Islet of Langerhans (tissue), 1 donor: ENCODE data around the gene KIFC1.

ENCODE experiments used
- FAIRE-seq: peaks from one replicate; lab custom pipeline; 2011; peaks lifted over from hg19 to GRCh38; lab: Jason Lieb, UNC

KIFC1 gene

DNA sequence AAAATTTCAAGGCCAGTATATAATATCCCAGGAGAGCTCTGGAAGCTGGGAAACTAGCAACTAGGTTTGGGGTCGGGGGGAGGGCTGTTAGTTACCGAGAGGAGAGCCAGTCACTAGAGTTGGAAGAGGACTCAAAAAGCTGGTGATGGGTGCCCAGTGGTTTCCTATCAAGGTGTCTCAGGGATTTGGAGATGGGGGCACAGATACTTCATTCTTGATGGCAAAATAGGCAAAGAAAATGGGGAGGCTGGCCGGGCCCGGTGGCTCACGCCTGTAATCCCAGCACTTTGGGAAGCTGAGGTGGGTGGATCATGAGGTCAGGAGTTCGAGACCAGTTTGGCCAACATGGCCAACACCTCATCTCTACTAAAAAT lies 20.0 kb downstream of the KIFC1 start:
- FAIRE-seq = no peak

DNA sequence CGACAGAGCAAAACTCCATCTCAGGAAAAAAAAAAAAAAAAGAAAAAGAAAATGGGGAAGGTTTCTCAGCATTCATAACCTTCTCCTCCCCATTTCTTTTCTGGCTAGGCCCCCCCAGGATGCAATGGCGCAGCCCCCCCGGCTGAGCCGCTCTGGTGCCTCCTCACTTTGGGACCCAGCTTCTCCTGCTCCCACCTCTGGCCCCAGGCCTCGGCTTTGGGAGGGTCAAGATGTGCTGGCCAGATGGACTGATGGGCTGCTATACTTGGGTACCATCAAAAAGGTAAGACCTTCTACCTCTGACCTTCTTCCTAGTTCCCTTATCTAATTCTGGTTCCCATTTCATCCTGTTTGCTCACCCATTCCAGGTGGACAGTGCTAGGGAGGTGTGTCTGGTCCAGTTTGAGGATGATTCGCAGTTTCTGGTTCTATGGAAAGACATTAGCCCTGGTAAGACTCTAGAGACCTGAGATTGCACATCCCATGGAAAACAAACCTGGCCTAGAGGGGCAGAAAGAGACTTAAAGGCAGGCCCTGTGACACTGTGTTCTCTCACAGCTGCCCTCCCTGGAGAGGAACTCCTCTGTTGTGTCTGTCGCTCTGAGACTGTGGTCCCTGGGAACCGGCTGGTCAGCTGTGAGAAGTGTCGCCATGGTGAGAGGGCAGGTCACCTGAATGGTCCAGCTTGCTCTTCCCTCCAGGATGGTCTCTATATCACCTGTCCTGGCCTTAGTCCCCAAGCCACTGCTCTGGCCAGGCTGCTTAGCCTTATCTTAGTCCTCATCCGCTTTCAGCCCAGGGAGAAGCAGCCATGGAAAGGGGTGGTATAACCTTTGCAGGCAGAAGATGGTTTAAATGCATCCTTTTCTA lies 20.8 kb downstream of the KIFC1 start:
- FAIRE-seq = no peak

DNA sequence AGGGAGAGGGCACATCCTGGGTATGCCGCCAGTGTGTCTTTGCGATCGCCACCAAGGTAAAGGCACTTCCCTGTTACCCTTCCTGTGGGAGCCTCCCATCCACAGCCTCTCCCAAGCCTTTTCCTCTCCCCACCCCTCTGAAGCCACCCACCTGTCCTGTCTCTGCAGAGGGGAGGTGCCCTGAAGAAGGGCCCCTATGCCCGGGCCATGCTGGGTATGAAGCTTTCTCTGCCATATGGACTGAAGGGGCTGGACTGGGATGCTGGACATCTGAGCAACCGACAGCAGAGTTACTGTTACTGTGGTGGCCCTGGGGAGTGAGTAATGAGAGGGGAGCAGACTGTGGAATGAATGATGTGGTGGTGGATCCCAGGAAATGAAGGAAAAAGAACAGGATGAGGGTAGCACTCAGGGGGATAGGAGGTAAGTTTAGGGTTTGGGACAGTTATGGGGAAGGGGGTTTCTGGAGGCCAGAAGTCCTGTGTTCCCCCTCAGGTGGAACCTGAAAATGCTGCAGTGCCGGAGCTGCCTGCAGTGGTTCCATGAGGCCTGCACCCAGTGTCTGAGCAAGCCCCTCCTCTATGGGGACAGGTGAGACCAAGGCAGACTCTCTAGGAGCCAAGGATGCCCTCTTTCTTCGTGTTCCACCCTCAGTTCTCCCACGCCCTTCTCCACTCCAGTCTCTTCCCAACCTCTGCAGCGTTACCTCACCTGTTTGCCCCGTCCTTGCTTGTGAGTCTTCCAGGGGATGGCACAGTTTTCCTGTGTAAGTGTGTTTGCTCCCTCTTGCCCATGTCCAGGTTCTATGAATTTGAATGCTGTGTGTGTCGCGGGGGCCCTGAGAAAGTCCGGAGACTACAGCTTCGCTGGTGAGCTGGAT lies 21.9 kb downstream of the KIFC1 start:
- no peak for FAIRE-seq

DNA sequence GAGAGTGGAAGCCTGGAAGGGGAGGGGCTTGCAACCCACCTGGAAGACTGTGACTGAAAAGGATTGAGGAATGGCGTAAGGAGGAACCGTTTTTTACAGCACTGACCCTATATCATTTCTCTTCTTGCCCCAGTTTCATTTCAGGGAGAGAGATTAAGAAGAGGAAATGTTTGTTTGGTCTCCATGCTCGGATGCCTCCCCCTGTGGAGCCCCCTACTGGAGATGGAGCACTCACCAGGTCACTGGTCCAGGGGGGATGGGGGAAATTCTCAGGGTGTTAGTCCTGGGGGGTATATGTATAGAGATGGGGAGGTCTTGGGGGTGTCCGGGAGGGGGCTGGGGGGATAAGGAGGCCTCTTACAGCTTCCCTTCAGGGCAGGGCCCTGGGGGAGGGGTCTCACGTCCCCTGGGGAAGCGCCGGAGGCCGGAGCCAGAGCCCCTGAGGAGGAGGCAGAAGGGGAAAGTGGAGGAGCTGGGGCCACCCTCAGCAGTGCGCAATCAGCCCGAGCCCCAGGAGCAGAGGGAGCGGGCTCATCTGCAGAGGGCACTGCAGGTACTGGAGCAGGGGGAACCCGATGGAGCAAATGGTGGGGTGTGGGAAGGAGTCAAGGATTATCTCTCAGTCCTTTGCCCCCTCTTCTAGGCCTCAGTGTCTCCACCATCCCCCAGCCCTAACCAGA lies 23.1 kb downstream of the KIFC1 start:
- no peak for FAIRE-seq

DNA sequence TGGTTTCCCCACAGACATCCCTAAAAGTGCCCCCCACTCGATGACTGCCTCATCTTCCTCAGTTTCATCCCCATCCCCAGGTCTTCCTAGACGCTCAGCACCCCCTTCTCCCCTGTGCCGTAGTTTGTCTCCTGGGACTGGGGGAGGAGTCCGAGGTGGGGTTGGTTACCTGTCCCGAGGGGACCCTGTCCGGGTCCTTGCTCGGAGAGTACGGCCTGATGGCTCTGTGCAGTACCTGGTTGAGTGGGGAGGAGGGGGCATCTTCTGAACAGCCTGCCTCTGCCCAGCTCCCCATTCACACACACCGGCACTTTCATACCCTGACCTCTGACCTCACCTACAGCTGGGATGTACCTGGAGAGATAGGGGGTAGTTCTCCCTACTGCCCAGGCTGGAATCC lies 24.2 kb downstream of the KIFC1 start:
- FAIRE-seq = no peak

DNA sequence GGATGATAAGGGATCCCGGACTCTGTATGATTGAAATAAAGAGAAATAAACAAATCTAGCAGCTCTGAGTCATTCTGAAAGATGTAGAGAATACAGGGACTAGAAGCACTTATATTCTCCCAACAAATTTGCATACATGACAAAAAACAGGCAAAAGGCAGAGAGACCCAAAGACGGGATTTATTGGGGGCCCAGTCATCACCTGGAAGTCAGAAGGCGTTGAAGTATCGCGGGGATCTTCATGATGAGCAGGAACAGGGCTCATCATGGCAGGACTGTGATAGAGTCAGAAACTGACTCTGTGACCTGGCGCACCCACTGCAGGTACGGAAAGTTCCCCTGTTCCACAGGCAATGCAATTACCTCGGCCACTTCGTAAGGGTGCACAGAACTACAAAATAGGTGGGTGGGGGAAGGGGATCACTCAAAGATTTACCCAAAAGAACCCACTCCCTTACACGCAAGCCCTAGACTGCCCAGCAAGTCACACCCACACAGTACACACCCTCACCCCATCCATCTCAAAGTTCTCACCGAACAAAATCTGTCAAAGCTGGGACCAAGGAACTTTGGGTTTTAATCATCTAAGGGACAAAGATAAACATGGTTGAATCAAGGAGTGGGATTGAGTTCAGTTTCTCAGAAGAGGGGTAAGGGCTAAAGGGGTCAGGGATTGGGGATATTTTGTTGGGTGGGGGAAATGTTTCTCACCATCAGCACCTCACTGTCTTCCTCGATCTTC lies 24.9 kb downstream of the KIFC1 start:
- no peak for FAIRE-seq

DNA sequence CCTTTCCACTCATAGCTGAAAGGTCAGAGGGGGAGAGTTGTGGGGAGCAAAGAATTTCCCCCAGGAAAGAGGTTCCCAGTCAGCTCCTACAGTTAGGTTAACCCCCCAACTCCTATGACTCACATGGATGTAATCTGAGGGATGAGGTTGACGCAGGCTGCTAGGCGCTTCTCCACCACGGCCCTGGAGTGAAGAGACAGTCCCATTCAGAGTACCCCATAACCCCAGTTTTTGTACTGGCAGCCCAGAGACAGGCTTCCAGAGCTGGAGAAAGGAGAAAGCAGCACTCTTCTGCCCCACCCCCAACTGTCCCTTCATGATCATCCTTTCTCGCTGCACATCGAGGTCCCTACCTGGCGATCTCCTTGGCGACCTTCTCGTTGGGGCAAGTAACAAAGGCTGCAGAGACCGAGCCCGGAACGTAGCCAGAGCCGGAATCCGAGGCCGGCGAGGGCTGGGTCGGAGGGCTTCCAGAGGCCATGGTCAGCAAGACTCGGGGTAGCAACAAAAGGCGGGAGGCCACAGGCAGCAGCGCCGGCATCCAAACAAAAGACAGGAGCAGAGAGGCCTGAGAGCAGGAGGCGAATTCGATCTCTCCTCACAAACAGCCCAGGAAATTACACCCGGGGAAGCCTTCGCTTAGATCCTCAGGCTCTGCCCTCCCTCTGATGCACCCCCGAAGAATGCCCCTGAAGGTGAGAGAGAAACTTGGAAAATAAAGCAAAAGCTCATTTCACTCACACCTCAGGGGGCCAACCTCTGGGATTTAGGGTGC lies 25.7 kb downstream of the KIFC1 start:
- FAIRE-seq = no peak

DNA sequence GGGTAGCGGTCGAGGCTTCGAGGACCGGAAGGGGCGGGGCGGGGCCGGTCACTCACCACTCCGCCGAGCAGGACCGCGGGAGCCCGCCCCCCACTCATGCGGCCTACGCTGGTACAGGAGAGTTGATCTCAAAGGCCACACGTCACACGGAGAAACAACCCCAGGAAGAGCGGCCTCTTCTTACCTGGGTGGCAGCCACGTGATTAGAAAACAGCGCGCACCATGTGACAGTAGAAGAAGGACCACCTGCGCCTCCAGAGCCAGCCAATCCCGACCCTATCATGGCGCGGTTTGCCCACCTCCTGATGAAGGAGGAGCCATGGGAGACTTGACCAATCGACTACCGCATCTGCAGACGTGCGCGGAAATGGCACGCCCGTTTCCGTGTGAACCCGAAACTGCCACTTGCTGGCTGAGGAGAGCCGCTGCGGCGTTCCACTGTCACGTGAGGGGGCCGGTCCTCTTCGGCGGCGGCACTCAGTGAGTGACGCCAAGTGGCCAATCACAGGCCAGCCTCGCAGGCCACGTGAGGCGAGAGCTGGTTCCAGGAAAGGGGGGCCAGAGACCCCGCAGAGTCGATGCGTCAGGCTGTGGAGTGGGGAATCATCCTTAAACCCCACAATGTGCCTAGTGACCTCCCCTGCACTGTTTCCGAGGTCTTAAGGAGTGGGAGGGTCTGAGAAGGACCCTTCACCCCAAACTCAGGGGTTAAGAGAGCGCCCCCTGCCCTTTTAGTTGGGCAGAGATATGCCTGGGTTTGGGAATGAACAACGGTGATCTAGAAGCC lies 26.5 kb downstream of the KIFC1 start, which contains the start of gene CUTA:
Gene CUTA, minus strand, starts transcription at position 205 of the 787 bp plus-strand sequence. Its CDS starts 107 bp downstream, at position 98.
- peak; percentile 93 for FAIRE-seq

DNA sequence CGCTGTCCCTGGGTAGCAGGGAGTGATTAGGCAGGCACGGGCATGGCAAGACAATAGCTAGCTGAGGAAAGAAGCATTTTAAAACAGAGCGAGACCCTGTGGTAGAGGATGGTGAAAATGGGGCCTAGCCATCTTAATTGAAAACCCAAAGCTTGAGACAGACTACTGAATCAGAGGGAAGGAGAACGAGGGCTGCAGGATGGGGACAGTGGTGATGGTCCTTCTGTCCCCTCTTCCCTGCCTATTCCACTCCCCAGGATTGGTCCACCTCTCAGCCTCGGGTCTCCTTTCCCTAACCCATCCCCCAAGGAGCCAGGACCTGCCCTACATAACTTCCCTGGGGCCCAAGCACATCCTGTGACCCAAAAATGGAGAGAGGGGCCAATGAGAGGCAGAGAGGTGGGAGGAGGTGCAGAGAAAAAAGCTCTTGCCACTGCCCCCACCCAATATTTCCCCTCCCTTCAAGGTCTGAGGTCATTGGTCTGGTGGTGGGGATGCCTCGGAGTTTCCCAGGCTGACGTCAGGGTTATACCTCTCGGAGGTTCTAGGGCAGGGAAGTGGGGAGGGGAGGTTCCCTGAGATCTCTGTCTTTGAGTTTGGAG lies 27.2 kb downstream of the KIFC1 start:
- no peak for FAIRE-seq

DNA sequence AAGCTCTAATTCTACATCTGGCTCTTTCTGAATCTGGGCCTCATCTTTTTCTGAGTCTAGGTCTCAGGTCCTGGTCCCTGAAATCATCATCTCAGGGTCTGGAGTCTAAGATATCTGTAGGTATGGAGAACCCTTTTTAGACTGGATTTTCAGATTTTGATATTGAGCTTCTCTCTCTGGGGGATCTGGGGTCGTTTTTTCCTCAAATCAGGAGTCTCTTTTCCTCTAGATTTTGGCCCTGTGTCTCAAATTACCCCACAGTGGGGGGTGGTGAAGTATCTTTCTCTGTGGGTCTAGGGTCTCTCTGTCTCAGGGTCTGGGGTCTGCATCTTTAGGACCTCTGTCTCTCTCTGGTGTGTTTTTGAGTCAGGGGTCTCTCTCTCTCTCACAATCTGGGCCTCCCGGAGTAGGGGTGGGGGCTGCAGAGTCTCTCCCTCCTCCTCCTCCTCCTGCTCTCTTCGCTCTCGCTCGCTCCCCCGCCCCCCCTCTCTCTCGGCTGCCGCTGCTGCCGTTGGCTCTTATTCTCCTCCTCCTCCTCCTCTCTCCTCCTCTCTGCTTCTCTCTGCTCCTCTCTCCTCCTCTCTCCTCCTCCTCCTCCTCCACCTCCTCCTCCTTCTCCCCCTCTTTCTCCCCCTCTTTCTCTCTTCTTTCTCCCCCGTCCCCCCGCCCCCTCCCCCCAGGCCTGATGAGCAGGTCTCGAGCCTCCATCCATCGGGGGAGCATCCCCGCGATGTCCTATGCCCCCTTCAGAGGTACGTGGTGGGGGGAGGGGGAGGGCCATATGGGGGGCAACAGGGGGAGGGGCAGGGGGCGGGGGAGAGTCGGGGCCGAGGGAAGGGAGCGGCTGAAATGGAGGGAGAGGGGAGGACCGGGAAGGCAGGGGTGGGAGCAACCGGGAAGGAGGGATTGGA lies 28.2 kb downstream of the KIFC1 start, which contains the start of gene SYNGAP1:
Gene SYNGAP1, plus strand, starts transcription at position 486 of the 911 bp plus-strand sequence. Its CDS starts 200 bp downstream, at position 686.
- no peak for FAIRE-seq

DNA sequence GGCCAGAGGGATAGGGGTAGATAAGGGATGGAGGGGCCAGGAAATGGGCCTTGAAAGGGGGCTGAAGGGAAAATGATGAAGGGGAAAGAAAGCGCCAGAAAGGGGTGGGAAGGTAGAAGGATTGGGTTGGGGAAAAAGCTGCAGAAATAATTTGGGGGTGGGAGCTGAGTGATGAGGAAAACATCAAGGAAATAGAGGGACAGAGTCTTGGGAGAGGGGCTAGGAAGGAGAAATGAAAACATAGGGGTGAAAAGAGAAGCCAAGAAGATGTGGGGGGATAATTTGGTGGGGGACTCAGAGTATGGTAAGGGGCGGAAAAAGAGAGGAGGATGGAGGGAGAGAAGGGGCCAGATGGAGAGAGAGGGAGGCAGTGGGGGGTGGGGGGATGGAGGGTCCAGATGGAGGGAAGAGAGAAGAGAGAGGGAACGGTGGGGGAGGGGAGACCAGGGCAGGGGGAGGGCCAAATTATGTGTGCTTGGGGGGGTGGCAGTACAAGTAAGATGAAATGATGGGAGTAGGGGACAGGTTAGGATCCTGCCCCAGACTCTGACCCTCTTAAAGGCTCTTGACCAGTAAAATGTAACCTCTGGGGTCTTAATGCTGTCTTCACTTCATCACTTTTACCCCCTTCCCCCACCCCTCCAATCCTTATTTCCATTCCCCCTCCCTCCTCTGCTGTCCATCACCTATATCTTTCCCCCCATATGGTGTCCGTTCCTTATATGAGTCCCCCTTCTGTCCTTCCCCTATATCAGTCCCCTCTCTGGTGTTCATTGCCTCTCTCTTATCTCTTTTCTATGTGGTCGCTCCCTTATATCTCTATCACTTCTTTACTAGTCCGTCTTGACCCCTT lies 29.1 kb downstream of the KIFC1 start:
- no peak for FAIRE-seq

DNA sequence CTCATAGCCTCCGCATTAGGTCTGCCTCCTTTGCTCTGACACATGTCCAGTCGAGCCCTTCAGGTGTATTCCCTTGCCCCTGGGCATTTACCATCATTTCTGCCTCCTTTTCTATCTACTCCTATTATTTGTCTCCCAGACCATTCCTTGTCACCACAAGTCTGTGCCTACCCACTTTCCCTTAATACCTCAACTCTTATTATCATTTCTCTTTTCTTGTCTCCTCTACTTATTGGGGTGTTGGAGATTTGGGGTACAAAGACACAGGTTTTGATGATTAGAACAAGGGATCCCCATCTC lies 29.7 kb downstream of the KIFC1 start:
- no peak for FAIRE-seq

DNA sequence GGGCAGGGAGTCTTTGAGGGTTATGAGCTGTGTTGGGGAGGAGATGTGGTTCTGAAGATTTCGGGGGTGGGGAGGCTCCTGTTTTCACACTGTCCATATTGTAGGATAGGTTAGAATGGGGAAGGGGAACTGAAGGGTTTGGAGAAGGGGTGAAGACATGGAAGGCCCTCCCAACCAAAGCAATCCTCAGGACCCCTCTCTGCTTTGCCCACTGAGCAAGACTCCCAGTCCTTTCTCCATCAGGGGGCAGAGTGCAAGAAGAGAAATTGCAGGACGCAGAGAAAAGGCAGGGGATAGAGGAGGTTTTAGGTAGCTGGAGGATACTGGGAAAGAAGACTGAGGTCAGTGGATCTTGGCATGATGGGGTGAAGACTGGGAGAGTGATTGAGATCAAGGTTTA lies 32.2 kb downstream of the KIFC1 start:
- no peak for FAIRE-seq

DNA sequence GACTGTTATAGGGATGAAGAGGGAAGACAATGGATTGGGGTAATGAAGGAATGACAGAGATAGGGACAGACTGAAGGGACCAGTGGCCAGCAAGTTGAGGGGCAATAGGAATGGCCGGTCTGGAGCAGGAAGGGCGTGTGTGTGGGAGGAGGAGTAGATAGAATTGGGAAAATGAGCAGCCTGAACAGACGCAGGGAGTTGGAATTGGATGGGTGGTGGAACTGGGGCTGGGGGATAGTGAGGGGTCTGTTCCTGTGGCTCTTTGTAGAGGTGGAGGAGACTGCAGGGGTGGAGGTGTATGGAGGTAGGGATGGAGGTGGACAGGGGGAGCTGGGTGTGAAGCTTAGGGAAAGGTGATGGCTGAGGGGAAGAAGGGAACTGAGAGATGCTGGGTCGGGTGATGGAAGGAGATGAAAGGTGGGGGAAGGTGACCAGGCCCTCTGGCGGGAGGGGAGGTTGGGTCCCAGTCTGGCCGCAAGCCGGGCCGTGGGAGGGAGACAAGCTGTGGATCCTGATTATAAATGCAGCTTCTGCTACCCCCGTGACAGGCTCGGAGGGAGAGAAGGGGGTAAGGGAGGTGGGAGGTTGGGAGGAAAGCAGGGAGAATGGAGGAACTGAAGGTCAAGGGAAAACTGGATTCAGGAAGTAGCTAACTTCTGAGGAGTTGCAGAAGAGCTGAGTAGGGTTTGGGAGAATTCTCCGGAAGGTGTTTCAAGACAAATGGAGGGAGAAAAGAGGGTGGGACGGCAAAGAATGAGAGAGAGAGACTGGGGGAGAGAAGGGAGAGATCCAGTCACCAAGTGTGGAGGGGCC lies 33.4 kb downstream of the KIFC1 start:
- no peak for FAIRE-seq

DNA sequence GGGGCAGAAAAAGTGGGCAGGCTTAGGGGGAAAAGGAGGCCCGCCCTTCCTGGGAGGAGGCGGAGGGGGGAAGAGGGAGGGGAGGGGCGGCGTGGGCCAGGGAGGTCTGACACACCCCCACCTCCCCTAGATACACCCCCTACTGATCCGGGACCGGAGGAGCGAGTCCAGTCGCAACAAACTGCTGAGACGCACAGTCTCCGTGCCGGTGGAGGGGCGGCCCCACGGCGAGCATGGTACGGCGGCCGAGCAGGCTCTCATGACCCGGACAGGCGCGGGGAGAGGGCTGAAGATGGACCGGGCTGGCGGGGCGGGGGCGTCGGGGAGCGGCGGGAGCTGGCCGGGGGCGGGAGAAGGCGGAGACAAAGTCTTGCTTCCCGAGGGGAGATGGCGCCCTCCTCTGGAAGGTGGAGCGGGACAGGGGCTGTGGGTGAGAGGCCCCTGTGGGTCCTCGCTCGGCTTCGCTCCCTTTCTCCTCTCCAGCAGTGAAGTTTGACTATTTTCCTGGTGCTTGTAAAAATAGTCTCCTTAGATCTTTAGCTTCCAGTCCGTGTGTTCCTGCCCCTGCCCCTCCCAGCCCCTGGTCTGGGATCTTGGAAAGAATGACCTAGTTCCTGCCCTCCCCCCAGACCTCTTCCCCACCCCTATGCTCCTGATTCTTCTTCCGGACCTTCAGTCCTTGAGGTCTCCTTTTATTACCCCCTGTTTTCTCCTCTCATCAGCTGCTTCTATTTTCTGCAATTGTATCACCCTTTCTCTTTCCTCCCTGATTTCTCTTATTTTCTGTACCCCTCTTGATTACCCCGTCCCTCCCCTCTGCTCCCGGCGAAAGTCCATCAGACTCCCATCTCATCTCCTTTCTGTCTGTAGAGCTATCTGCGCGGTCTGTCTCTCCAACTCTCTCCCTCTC lies 34.3 kb downstream of the KIFC1 start:
- FAIRE-seq = no peak
